Fibroblast of pulmonary artery (primary cell): ENCODE data around the gene RRP8.

Experiments
- DNase-seq: peaks from one replicate; pipeline ENCODE4 v3.0.0-alpha.2; 2010; ENCODE audit warnings: low read depth
- H3K4me3 ChIP-seq: replicated peaks from 2 replicates; pipeline ENCODE4 v1.5.1; 2011; ENCODE audit warnings: low read depth, mild to moderate bottlenecking, control low read depth, low read length, moderate library complexity
- TF ChIP-seq, protein P1 (sequence below): IDR thresholded peaks from 2 replicates; pipeline ENCODE4 v1.5.1; 2011; ENCODE audit warnings: mild to moderate bottlenecking, control low read depth, low read length, inconsistent platforms; ENCODE audit errors: missing control alignments

The RRP8 gene

GRCh38 chr11:6627762-6628241, 24.4 kb upstream of the RRP8 start:
- no peak for DNase-seq
- no peak overlapping the region for H3K4me3 ChIP-seq

DNA sequence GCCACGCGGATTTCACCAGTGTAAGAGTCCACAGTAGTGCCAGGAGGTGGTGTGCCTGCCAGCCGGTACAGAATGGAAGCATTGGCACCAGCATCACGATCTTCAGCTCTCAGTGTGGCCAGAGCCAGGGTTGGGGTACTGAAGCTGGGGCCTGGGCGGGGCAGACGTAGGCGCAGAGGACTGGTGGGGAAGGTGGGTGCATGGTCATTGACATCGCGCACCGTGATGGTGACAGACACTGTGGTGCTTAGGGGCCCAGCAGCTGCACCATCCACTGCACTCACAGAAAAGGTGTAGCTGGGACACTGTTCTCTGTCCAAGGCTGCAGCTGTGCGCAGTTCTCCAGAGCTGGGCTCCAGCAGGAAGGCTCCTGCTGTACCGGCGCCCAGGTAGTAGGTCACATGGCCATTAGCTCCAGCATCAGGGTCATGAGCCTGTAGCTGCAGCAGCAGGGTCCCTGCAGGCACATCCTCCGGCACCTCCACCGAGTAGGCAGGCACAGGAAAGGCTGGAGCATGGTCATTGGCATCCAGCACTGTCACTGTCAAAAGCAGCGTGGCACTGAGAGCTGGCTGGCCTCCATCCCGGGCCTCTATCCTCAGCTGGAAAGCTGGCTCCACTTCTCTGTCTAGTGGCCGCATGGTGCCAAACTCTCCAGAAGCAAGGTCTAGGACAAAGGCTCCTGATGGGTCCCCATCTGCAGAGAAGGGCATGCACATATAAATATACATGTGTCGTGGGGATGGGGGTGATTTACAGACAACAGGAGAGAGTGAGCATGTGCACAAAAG, 23.8 kb upstream of the RRP8 start:
- no peak for DNase-seq
- TF ChIP-seq, protein P1, sequence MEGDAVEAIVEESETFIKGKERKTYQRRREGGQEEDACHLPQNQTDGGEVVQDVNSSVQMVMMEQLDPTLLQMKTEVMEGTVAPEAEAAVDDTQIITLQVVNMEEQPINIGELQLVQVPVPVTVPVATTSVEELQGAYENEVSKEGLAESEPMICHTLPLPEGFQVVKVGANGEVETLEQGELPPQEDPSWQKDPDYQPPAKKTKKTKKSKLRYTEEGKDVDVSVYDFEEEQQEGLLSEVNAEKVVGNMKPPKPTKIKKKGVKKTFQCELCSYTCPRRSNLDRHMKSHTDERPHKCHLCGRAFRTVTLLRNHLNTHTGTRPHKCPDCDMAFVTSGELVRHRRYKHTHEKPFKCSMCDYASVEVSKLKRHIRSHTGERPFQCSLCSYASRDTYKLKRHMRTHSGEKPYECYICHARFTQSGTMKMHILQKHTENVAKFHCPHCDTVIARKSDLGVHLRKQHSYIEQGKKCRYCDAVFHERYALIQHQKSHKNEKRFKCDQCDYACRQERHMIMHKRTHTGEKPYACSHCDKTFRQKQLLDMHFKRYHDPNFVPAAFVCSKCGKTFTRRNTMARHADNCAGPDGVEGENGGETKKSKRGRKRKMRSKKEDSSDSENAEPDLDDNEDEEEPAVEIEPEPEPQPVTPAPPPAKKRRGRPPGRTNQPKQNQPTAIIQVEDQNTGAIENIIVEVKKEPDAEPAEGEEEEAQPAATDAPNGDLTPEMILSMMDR = no peak
- no peak overlapping the region for H3K4me3 ChIP-seq

More at GRCh38 chr11:6627762-6628241, 24.4 kb upstream of the RRP8 start:
- TF ChIP-seq, protein P1 = no peak

GRCh38 chr11:6625832-6626420, 22.5 kb upstream of the RRP8 start:
- DNase-seq = no peak
- no peak overlapping the region for H3K4me3 ChIP-seq
- TF ChIP-seq, protein P1 = no peak

DNA sequence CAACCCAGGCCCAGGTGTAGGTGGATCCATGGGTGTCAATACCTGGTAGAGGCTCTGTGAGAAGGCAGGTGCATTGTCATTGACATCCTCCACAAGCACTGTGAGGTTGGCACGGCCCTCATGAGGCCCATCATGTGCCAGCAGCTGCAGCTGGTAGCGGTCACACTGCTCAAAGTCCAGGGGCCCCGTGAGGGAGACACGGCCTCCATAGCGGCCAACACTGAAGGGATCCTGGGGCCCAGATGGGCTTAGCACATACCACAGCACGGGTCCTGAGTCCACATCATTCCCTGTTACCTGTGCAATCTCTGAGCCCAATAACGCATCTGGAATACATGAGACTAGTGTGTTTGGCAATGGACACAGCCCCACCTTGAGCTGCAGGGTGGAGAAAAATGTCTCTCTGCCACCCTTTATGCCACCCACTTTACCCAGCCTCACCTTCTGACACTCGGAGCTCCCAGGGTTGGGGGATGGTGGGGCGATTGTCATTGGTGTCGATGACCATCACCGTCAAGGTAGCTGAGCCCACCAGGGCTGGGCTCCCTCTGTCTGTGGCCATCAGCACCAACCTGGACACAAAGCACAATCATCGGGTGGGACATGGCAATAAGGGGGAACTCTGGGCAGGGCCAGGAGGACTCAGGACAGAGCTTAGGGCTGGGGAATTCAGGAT, 21.9 kb upstream of the RRP8 start:
- DNase-seq = no peak
- TF ChIP-seq, protein P1 = no peak
- no peak overlapping the region for H3K4me3 ChIP-seq

DNA sequence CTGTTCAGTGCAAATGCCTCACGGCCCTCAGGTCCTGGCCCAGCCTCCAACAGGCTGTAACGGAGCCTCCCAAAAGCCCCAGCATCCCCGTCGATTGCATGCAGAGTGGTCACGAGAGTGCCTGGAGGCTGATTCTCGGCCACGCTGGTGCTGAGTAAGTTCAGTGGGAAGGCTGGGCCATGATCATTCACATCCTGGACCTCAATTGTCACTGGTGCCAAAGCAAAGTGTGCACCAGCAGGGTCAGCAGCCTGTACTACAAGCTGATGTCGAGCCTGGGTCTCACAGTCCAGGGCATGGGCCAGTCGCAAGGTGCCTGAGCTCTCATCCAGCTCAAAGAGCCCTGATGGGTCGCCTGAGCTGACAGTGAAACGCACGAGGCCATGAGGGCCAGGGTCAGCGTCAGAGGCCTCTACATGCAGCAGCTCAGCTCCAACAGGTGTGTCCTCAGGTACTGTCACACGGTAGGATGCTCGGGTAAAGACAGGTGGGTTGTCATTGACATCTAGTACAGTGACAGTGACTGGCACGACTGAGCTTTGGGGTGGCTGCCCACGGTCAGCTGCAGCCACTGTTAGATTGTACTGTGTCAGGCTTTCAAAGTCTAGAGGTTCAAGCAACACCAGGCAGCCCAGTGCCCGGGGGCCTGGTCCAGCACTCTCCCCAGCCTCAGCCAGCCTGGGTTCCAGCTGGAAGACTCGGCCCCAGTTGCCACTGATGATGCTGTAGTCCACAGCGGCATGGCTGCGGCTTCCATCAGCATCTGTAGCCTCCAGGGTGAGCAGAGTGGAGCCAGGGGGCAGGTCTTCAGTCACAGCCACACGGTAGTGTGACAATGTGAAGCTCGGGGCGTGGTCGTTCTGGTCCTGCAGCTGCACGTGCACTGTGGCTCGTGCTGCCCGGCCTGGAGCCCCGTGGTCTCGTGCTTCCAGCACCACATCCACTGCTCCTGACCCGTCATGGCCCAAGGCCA, 20.3 kb upstream of the RRP8 start:
- TF ChIP-seq, protein P1 = no peak
- no peak overlapping the region for H3K4me3 ChIP-seq
- no peak for DNase-seq
